ENCODE data around the gene SEMA4D. TPM values are rescaled to one million over a fixed set of nuclear protein-coding genes. Genes with fewer than 3 reads are reported as not detected.

Gene SEMA4D
- total RNA-seq, 1 experiment from 2014 or later = 23.3 TPM

- intact Hi-C loops (cut with micrococcal nuclease; ENCODE audit: unreplicated experiment) = no loop called here
- H3K27ac Mint-ChIP-seq (ENCODE audit: unreplicated experiment) = no peak overlapping the region
- no peak for DNase-seq
- H3K4me1 Mint-ChIP-seq (ENCODE audit: low read depth, unreplicated experiment) = no peaks in the 10 kb centered on the region
- CTCF ChIA-PET = no interaction called here
- H3K4me3 Mint-ChIP-seq (ENCODE audit: low read depth, unreplicated experiment) = no peak overlapping the region
- H3K36me3 Mint-ChIP-seq (ENCODE audit: insufficient read depth, unreplicated experiment) = no peaks in the 10 kb centered on the region
- no peak for TF ChIP-seq CTCF (IDR thresholded peaks at IDR 0.05; ENCODE audit: unreplicated experiment)
- H3K9me3 Mint-ChIP-seq (ENCODE audit: low read depth, unreplicated experiment) = no peaks in the 10 kb centered on the region
- no TSS peak for BruUV-seq (replicated peaks)
- H3K27me3 Mint-ChIP-seq (ENCODE audit: unreplicated experiment) = no peaks in the 10 kb centered on the region
These were observed 45.4 kb downstream of the SEMA4D start for GRCh38 chr9:89452561-89452960.

GRCh38 chr9:89450213-89450612, 47.7 kb downstream of the SEMA4D start:
- H3K9me3 Mint-ChIP-seq (ENCODE audit: low read depth, unreplicated experiment) = no peaks in the 10 kb centered on the region
- DNase-seq = no peak
- intact Hi-C loops (cut with micrococcal nuclease; ENCODE audit: unreplicated experiment) = no loop called here
- CTCF ChIA-PET = no interaction called here
- no peak overlapping the region for H3K4me3 Mint-ChIP-seq (ENCODE audit: low read depth, unreplicated experiment)
- H3K27ac Mint-ChIP-seq (ENCODE audit: unreplicated experiment) = no peak overlapping the region
- H3K27me3 Mint-ChIP-seq (ENCODE audit: unreplicated experiment) = no peaks in the 10 kb centered on the region
- H3K36me3 Mint-ChIP-seq (ENCODE audit: insufficient read depth, unreplicated experiment) = no peaks in the 10 kb centered on the region
- no TSS peak for BruUV-seq (replicated peaks)
- no peaks in the 10 kb centered on the region for H3K4me1 Mint-ChIP-seq (ENCODE audit: low read depth, unreplicated experiment)
- TF ChIP-seq CTCF (IDR thresholded peaks at IDR 0.05; ENCODE audit: unreplicated experiment) = no peak

GRCh38 chr9:89449261-89449671, 48.6 kb downstream of the SEMA4D start:
- Mint-ChIP-seq H3K27me3 (ENCODE audit: unreplicated experiment) (no peaks in the 10 kb centered on the region), H3K27ac (ENCODE audit: unreplicated experiment) (no peak overlapping the region), H3K9me3 (ENCODE audit: low read depth, unreplicated experiment) (no peaks in the 10 kb centered on the region), H3K36me3 (ENCODE audit: insufficient read depth, unreplicated experiment) (no peaks in the 10 kb centered on the region), H3K4me1 (ENCODE audit: low read depth, unreplicated experiment) (no peaks in the 10 kb centered on the region), H3K4me3 (ENCODE audit: low read depth, unreplicated experiment) (no peak overlapping the region)
- DNase-seq = no peak
- no TSS peak for BruUV-seq (replicated peaks)
- TF ChIP-seq CTCF (IDR thresholded peaks at IDR 0.05; ENCODE audit: unreplicated experiment) = no peak
- CTCF ChIA-PET = no interaction called here
- intact Hi-C loops (cut with micrococcal nuclease; ENCODE audit: unreplicated experiment) = no loop called here

GRCh38 chr9:89448821-89449220, 49.1 kb downstream of the SEMA4D start:
- intact Hi-C loops (cut with micrococcal nuclease; ENCODE audit: unreplicated experiment) = no loop called here
- TF ChIP-seq CTCF (IDR thresholded peaks at IDR 0.05; ENCODE audit: unreplicated experiment) = no peak
- Mint-ChIP-seq H3K36me3 (ENCODE audit: insufficient read depth, unreplicated experiment) (no peaks in the 10 kb centered on the region), H3K4me1 (ENCODE audit: low read depth, unreplicated experiment) (no peaks in the 10 kb centered on the region), H3K27me3 (ENCODE audit: unreplicated experiment) (no peaks in the 10 kb centered on the region), H3K9me3 (ENCODE audit: low read depth, unreplicated experiment) (no peaks in the 10 kb centered on the region), H3K27ac (ENCODE audit: unreplicated experiment) (no peak overlapping the region), H3K4me3 (ENCODE audit: low read depth, unreplicated experiment) (no peak overlapping the region)
- DNase-seq = no peak
- no TSS peak for BruUV-seq (replicated peaks)
- CTCF ChIA-PET = no interaction called here

- Mint-ChIP-seq H3K27me3 (ENCODE audit: unreplicated experiment) (no peaks in the 10 kb centered on the region), H3K36me3 (ENCODE audit: insufficient read depth, unreplicated experiment) (no peaks in the 10 kb centered on the region), H3K9me3 (ENCODE audit: low read depth, unreplicated experiment) (no peaks in the 10 kb centered on the region), H3K4me1 (ENCODE audit: low read depth, unreplicated experiment) (no peaks in the 10 kb centered on the region), H3K27ac (ENCODE audit: unreplicated experiment) (no peak overlapping the region), H3K4me3 (ENCODE audit: low read depth, unreplicated experiment) (no peak overlapping the region)
- intact Hi-C loops (cut with micrococcal nuclease; ENCODE audit: unreplicated experiment) = no loop called here
- no TSS peak for BruUV-seq (replicated peaks)
- no peak for TF ChIP-seq CTCF (IDR thresholded peaks at IDR 0.05; ENCODE audit: unreplicated experiment)
- CTCF ChIA-PET = no interaction called here
- DNase-seq = no peak
These were observed 49.5 kb downstream of the SEMA4D start for GRCh38 chr9:89448381-89448780.

Data from Calu3 (cell line).